ENCODE measurements around the gene UQCRH. TPM values are rescaled to one million over a fixed set of nuclear protein-coding genes. Genes with fewer than 3 reads are reported as not detected.
"Not testable (repeated sequence)": the region's sequence is repeated elsewhere in the genome, so short reads cannot be mapped to it uniquely, and the experiment has no call there.

Gene UQCRH
- total and polyA plus RNA-seq, 2 experiments from 2014 or later = 597 to 698 TPM

DNA sequence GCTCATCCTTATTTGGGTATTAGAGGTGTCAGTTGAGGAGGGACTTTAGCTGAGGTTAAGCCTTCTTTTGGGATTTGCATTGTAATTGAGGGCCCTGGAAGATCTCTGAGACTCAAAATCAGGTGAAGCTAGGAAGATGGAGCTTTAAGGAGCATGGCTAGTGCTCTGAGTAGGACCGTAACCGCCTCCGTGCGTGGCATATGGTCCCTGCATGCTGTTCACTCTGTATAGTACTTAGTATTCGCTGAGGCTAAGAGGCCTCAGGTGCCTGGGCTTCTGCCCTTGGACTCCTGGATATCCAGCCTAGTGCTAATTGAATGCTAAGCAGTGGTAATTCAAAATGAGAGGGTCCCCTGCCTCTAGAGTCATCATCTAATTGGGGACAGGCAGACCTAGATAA, 59.6 kb downstream of the UQCRH start:
- peaks cover 23% of the 10 kb centered on the region for H3K36me3 ChIP-seq
- H3K27me3 ChIP-seq = no peaks in the 10 kb centered on the region
- no peaks in the 10 kb centered on the region for H3K9me3 ChIP-seq (ENCODE audit: low read depth)
- no peak overlapping the region for H3K4me3 ChIP-seq
- TF ChIP-seq, protein P1, sequence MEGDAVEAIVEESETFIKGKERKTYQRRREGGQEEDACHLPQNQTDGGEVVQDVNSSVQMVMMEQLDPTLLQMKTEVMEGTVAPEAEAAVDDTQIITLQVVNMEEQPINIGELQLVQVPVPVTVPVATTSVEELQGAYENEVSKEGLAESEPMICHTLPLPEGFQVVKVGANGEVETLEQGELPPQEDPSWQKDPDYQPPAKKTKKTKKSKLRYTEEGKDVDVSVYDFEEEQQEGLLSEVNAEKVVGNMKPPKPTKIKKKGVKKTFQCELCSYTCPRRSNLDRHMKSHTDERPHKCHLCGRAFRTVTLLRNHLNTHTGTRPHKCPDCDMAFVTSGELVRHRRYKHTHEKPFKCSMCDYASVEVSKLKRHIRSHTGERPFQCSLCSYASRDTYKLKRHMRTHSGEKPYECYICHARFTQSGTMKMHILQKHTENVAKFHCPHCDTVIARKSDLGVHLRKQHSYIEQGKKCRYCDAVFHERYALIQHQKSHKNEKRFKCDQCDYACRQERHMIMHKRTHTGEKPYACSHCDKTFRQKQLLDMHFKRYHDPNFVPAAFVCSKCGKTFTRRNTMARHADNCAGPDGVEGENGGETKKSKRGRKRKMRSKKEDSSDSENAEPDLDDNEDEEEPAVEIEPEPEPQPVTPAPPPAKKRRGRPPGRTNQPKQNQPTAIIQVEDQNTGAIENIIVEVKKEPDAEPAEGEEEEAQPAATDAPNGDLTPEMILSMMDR (IDR thresholded peaks at IDR 0.05; ENCODE audit: low read depth, low read length) = no peak
- no peak overlapping the region for H3K27ac ChIP-seq
- H3K4me1 ChIP-seq (ENCODE audit: low read depth) = no peaks in the 10 kb centered on the region
- DNase-seq (ENCODE audit: low read depth in 1 of 2, low spot score in 1 of 2) = no peak

DNA sequence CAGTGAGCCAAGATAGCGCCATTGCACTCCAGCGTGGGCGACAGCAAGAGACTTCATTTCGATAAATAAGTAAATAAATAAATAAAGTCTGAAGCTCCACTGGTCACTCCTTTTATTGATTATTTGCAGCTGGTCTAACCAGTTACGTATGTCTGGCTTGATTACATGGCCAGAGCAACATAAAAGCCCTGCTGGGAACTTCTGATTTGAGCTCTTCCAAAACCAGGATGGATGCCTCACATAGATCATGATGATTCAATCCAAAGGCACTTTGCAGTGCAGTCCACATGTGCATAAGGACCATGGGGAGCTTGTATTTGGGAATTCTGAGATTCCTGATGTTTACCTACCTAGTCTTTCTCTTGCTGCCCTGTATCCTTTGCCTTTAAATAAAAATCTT, 61.1 kb downstream of the UQCRH start:
- Histone ChIP-seq H3K27me3 (no peaks in the 10 kb centered on the region), H3K4me3 (no peak overlapping the region), H3K27ac (no peak overlapping the region), H3K4me1 (ENCODE audit: low read depth) (no peaks in the 10 kb centered on the region), H3K9me3 (ENCODE audit: low read depth) (no peaks in the 10 kb centered on the region), H3K36me3 (peaks cover 19% of the 10 kb centered on the region)
- TF ChIP-seq, protein P1 (IDR thresholded peaks at IDR 0.05; ENCODE audit: low read depth, low read length) = no peak
- DNase-seq (ENCODE audit: low read depth in 1 of 2, low spot score in 1 of 2) = no peak

DNA sequence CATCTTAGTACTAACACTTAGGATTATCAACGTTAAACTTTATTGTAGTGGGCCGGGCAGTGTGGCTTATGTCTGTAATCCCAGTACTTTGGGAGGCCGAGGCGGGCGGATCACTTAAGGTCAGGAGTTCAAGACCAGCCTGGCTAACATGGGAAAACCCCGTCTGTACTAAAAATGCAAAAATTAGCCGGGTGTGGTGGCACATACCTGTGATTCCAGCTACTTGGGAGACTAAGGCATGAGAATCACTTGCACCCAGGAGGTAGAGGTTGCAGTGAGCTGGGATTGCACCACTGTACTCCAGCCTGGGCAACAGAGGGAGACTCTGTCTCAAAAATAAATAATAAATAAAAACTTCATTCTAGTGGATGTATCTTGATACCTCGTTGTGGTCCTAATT, 62.3 kb downstream of the UQCRH start:
- not testable (repeated sequence) for H3K27ac ChIP-seq; H3K9me3 ChIP-seq (ENCODE audit: low read depth); H3K4me3 ChIP-seq; DNase-seq (ENCODE audit: low read depth in 1 of 2, low spot score in 1 of 2); H3K27me3 ChIP-seq; H3K4me1 ChIP-seq (ENCODE audit: low read depth)
- H3K36me3 ChIP-seq = peaks cover 15% of the 10 kb centered on the region

Other genes with a start within 250 kb of the UQCRH start
- gene PIK3R3, start 171.1 kb upstream of the UQCRH start, total RNA-seq = 6.4 and 9.0 TPM in 2 replicates
- 6.2 and 11.5 TPM in 2 replicates for gene PIK3R3, start 171.1 kb upstream of the UQCRH start, polyA plus RNA-seq
- not detected in 2 replicates for gene TSPAN1, start 128.6 kb upstream of the UQCRH start, total RNA-seq
- not detected in 2 replicates for gene TSPAN1, start 128.6 kb upstream of the UQCRH start, polyA plus RNA-seq
- not detected in 2 replicates for gene P3R3URF, start 127.2 kb upstream of the UQCRH start, total RNA-seq
- gene P3R3URF, start 127.2 kb upstream of the UQCRH start, polyA plus RNA-seq = not detected in 2 replicates
- 105 and 125 TPM in 2 replicates for gene POMGNT1, start 105.3 kb upstream of the UQCRH start, total RNA-seq
- 128 and 147 TPM in 2 replicates for gene POMGNT1, start 105.3 kb upstream of the UQCRH start, polyA plus RNA-seq
- 11.7 and 19.5 TPM in 2 replicates for gene LURAP1, start 100.4 kb upstream of the UQCRH start, total RNA-seq
- gene LURAP1, start 100.4 kb upstream of the UQCRH start, polyA plus RNA-seq = 6.0 and 7.2 TPM in 2 replicates
- 2.5 and 3.3 TPM in 2 replicates for gene RAD54L, start 55.9 kb upstream of the UQCRH start, total RNA-seq
- gene RAD54L, start 55.9 kb upstream of the UQCRH start, polyA plus RNA-seq = 5.9 and 13.6 TPM in 2 replicates
- gene LRRC41, start 82 bp upstream of the UQCRH start, total RNA-seq = 118 and 151 TPM in 2 replicates
- gene LRRC41, start 82 bp upstream of the UQCRH start, polyA plus RNA-seq = 130 and 169 TPM in 2 replicates
- gene NSUN4, start 37.1 kb downstream of the UQCRH start, total RNA-seq = 9.5 and 10.8 TPM in 2 replicates
- gene NSUN4, start 37.1 kb downstream of the UQCRH start, polyA plus RNA-seq = 15.1 and 16.1 TPM in 2 replicates
- 12.4 and 21.0 TPM in 2 replicates for gene FAAH, start 90.6 kb downstream of the UQCRH start, total RNA-seq
- 18.7 and 20.2 TPM in 2 replicates for gene FAAH, start 90.6 kb downstream of the UQCRH start, polyA plus RNA-seq
- not detected in 2 replicates for gene DMBX1, start 186.1 kb downstream of the UQCRH start, total RNA-seq
- not detected in 2 replicates for gene DMBX1, start 186.1 kb downstream of the UQCRH start, polyA plus RNA-seq
- not detected in 2 replicates for gene KNCN, start 247.9 kb downstream of the UQCRH start, total RNA-seq
- not detected in 2 replicates for gene KNCN, start 247.9 kb downstream of the UQCRH start, polyA plus RNA-seq

Measured in cardiac muscle cell (in vitro differentiated cells and primary cell).